ENCODE data around the gene THRA. TPM values are rescaled to one million over a fixed set of nuclear protein-coding genes. Genes with fewer than 3 reads are reported as not detected.

The THRA gene
- total RNA-seq, 1 donor from 2014 or later, result 5.4 TPM

- no peak for TF ChIP-seq CTCF (conservative IDR thresholded peaks at IDR 0.05; ENCODE audit: low read depth, low read length)
- no peak for DNase-seq (ENCODE audit: low read depth)
- no peak overlapping the region for H3K4me3 ChIP-seq (ENCODE audit: low read depth, low read length)
These were observed 49.5 kb downstream of the THRA start for GRCh38 chr17:40112191-40112711.

- H3K4me3 ChIP-seq (ENCODE audit: low read depth, low read length), result no peak overlapping the region
- TF ChIP-seq CTCF (conservative IDR thresholded peaks at IDR 0.05; ENCODE audit: low read depth, low read length), result no peak
- no peak for DNase-seq (ENCODE audit: low read depth)
These were observed 49.9 kb downstream of the THRA start for GRCh38 chr17:40112718-40113109.

GRCh38 chr17:40113110-40113906 is 50.5 kb downstream of the THRA start:
- no peak for DNase-seq (ENCODE audit: low read depth)
- peak; percentile 87 for TF ChIP-seq CTCF (conservative IDR thresholded peaks at IDR 0.05; ENCODE audit: low read depth, low read length)
- H3K4me3 ChIP-seq (ENCODE audit: low read depth, low read length), result peak overlapping the region; percentile 50

GRCh38 chr17:40113907-40114245 is 51.1 kb downstream of the THRA start:
- TF ChIP-seq CTCF (conservative IDR thresholded peaks at IDR 0.05; ENCODE audit: low read depth, low read length), result no peak
- peak overlapping the region; percentile 50 for H3K4me3 ChIP-seq (ENCODE audit: low read depth, low read length)
- no peak for DNase-seq (ENCODE audit: low read depth)

- no peak for DNase-seq (ENCODE audit: low read depth)
- no peak for TF ChIP-seq CTCF (conservative IDR thresholded peaks at IDR 0.05; ENCODE audit: low read depth, low read length)
- no peak overlapping the region for H3K4me3 ChIP-seq (ENCODE audit: low read depth, low read length)
These were observed 52.3 kb downstream of the THRA start for GRCh38 chr17:40115101-40115436.

GRCh38 chr17:40121181-40122135 is 58.7 kb downstream of the THRA start, which contains the start of gene MSL1:
TSS of gene MSL1 (plus strand) at chr17:40121971. CDS start at chr17:40122613, 642 bp downstream.
- DNase-seq (ENCODE audit: low read depth), result no peak
- TF ChIP-seq CTCF (conservative IDR thresholded peaks at IDR 0.05; ENCODE audit: low read depth, low read length), result no peak
- peak within 1 kb of the TSS; percentile 74 for H3K4me3 ChIP-seq (ENCODE audit: low read depth, low read length)
